Measurements from ENCODE around the gene IL12RB2.

Gene IL12RB2

GRCh38 chr1:67313934-67314671 lies 6.4 kb downstream of the IL12RB2 start:
- DNase-seq (ENCODE audit: low spot score), result no peak

DNA sequence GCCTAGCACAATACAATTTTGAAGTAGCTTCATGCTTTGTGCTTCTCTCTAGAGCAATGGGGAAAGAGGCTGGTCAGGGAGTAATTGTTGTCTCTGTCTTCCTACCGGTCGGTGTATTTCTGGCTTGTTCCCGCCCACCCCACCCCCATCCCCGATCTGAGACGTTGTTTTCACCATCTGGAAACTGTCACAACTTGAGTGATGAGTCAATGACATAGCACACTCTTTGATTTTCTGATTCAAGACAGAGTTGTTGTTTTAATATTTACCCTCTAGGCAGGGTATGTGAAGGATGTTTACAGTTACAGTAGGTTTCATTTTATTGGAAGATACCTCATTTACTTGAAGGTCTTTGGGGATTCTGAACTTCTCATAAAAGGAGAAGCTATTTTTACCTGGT lies 7.0 kb downstream of the IL12RB2 start:
- DNase-seq (ENCODE audit: low spot score), result no peak

GRCh38 chr1:67316180-67316902 lies 8.7 kb downstream of the IL12RB2 start:
- no peak for DNase-seq (ENCODE audit: low spot score)

DNA sequence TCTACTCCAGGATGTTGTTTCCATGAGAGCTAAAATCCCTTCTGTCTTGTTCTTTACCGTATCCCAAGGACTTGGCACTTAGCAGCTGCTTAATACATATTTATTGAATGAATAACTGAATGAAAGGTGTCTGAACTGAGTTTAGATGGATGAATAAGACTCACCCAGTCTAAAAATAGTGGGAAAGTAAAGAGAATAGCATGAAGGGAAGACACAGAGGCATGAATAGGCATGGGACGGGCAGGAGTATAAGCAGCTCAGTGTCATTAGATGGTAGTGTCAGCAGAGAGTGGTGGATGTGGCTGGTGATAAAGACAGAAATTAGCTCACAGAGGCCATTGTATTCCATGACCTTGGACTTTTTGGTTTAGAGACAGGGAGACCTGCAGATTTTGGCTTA lies 9.2 kb downstream of the IL12RB2 start:
- no peak for DNase-seq (ENCODE audit: low spot score)

DNA sequence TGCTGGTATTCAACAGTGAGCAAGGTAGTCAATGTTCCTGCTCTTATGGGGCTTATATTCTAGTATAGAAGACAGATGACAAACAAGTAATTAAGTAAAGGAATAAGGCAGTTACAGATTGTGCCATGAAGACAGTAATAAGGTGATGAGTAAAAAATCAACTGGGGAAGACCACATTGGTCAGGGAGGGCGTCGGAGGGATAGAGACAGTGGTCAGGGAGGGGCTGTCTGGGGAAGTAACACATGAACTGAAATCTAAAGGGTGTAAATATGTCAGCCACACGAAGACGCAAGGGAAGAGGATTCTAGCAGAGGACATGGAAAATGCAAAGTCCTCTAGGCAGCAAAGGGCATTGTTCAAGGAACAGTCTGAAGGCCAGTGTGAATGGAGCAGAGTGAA lies 10.1 kb downstream of the IL12RB2 start:
- DNase-seq (ENCODE audit: low spot score), result no peak

GRCh38 chr1:67322442-67322841 lies 14.8 kb downstream of the IL12RB2 start:
- no peak for DNase-seq (ENCODE audit: low spot score)

DNA sequence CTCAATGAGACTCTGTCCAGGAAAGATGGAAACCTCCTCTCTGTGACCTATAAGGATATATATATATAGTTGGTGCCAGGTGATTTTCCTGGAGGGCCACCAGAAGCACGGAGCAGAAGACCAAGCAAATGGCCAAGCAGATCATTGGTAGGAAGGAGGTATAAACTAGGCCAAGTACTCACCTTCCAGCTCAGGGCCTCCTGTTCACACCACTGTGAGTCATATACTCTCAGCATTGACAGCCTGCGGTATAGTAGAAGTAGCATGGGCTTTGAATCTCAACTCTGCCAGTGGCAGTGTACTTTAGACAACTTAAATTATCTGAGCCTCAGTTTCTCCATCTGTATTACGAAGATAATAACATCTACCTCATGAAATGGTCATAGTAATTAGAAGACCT lies 15.4 kb downstream of the IL12RB2 start:
- no peak for DNase-seq (ENCODE audit: low spot score)

DNA sequence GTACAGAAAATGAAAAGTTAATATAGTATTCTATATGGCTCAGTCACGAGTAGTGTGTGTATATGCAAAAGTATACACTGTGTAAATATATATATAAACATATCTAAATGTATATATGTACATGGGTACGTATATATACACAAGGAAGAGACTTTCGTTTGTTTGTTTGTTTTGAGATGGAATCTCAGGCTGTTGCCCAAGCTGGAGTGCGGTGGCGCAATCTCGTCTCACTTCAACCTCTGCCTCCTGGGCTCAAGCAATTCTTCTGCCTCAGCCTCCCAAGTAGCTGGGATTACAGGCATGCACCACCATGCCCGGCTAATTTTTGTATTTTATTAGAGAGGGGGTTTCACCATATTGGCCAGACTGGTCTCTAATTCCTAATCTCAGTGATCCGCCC lies 16.4 kb downstream of the IL12RB2 start:
- DNase-seq (ENCODE audit: low spot score), result no peak

- DNase-seq (ENCODE audit: low spot score), result no peak
Observed at GRCh38 chr1:67327864-67328466, 20.3 kb downstream of the IL12RB2 start.

GRCh38 chr1:67332653-67333529 lies 25.2 kb downstream of the IL12RB2 start:
- DNase-seq (ENCODE audit: low spot score), result no peak

DNA sequence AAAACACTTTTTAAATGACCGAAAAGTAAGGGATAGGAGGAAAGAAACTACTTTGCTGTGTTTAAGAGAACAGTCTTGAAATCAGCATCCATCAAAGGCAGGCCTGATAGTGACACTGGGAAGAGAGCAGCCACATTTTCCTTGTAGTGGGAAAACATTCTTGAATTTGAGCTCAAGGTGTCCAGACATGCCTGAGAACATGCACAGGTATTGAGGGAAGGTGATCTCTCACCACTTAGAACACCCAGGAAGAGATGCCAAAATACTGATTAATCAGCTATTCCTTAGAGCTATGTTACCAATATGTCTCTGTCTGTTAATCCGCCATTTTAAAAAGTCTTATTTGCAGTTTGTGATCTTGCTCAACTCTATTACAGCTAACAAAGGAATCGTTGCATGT lies 25.9 kb downstream of the IL12RB2 start:
- DNase-seq (ENCODE audit: low spot score), result no peak

GRCh38 chr1:67335411-67335810 lies 27.7 kb downstream of the IL12RB2 start:
- DNase-seq (ENCODE audit: low spot score), result no peak

DNA sequence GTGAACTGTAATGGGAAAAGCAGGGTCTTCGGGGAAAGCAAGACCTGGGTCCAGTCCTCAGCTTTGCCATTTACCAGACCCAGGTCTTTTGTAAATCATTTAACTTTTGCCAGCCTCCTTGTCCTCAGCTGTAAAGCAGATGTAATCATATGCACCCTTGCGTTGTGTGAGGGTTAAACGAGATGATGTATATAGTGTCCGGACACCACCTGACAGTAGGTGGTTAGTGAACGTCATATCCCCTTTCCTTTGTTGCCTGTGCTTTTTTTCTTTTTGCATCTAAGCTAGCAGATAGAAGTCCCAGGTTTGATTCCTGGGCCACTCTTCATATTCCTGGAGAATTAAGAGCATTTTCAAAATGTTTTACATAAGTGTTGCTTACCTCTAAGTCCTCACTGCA lies 28.5 kb downstream of the IL12RB2 start:
- no peak for DNase-seq (ENCODE audit: low spot score)

DNA sequence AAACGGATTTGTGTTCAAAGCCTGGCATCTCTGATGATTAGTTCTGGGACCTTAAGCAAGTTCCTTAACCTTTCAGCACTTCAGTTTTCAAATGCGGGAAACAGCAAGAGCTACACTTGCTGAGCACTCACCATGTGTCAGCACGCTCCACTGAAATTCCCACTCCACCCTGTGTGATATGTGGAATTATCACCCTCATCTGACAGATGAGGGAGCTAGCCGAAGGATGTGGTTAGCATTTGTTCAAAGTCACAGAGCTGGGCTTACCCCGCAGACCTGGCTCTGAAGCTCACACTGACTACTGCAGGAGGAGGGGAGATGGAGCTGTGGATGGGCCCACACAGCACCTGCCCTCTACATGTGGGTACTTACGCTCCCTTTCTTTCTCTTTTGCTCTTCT lies 29.1 kb downstream of the IL12RB2 start:
- DNase-seq (ENCODE audit: low spot score), result no peak

- no peak for DNase-seq (ENCODE audit: low spot score)
Observed at GRCh38 chr1:67338642-67339041, 31.0 kb downstream of the IL12RB2 start.

GRCh38 chr1:67339623-67340343 lies 32.1 kb downstream of the IL12RB2 start:
- DNase-seq (ENCODE audit: low spot score), result no peak

DNA sequence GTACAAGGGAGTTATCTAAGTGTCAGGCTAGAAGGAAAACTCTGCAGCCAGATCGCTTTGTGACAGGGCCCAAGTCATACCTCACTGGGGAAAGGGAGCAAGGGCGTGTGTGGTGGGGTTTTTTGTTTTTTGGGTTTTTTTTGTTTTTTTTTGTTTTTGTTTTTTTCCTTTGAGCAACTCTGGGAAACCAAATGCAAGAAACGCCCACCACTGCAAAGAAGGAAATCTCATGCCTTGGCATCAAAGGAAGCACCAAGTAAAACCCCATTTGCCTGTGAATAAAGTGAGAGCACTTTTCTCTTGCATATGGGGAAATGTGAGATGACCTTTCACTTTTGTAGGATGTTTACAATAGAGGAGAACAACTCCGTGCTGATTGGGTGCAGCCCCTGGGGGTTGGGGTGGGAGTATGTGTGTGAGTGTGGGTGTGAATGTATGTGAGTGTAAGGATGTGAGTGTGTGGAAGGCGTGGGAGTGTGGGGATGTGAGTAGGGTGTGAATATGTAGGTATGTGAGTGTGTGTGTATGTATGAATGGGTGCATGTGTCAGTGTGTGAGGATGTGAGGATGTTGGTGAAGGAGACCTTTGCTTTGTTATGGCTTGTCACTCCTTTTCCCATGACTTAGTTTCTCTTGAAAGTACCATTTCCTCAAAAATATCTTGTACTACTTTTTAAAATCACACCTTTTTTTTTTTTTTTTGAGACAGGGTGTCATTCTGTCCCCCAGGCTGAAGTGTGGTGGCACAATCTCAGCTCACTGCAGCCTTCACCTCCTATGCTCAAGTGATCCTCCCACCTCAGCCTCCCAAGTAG lies 34.6 kb downstream of the IL12RB2 start:
- no peak for DNase-seq (ENCODE audit: low spot score)

DNA sequence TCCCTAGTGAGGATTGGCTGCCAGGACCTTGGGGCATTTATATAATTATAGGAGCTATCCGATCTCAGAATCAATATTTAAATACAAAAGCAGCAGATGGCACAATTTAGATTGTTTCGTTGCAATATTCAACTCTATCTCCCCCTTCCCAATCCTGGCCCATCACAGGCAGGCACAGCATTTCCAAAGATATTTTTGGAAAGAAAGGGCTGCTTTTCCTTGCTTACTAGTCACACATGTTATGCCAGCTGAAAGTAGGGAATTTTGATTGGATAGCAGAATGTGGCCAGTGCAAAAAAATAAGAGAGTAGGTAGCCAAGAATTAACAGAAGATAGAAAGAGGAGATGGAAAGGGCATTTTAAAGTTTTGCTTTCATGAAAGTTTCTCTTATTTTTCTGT lies 37.9 kb downstream of the IL12RB2 start:
- DNase-seq (ENCODE audit: low spot score), result no peak

DNA sequence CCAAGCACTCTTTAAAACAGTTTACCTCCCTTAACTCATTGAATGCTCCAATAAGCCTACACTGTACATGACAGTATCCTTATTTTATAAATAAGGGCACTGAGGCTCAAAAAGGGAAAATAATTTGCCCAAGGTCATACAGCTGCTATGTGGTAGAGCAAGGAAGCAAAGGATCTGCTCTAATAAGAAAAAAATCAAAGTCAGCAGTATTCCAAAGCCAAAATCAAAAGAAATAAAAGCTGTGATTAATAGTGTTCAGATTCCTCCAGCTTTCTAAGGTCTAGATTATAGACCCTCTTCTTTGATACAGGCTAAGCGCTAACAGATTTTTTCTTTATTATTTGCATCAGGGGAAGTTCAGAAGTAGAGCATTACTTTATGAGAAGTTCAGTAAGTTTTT lies 39.3 kb downstream of the IL12RB2 start:
- DNase-seq (ENCODE audit: low spot score), result no peak

- peak; percentile 8 for DNase-seq (ENCODE audit: low spot score)
Observed at GRCh38 chr1:67347688-67348472, 40.2 kb downstream of the IL12RB2 start.
